Measurements from ENCODE around the gene SIGLEC15.

- TF ChIP-seq CTCF (conservative IDR thresholded peaks at IDR 0.05; ENCODE audit: low read length) (no peak), EZH2phosphoT487 (IDR thresholded peaks at IDR 0.05; ENCODE audit: borderline replicate concordance, low read depth, low read length) (no peak)
These were observed 24.1 kb downstream of the SIGLEC15 start for GRCh38 chr18:45849529-45849928.
